HepG2 (cell line): Measurements from ENCODE around the gene TBL3. TPM values are rescaled to one million over a fixed set of nuclear protein-coding genes. Genes with fewer than 3 reads are reported as not detected.

Source experiments
- ATRX ChIP-seq: sonication (generic); formaldehyde crosslinking; IDR thresholded peaks from 2 replicates; pipeline ENCODE4 v1.4.0; 2020; ENCODE audit warnings: missing genetic modification reagents, borderline replicate concordance
- CBX1 ChIP-seq: IDR thresholded peaks from one replicate; pipeline ENCODE4 v1.6.1; 2016; ENCODE audit warnings: antibody characterized with exemption, low read depth
- HNF4A ChIP-seq: sonication (generic); formaldehyde crosslinking; IDR thresholded peaks from 2 replicates; pipeline ENCODE4 v1.4.0; 2020; ENCODE audit warnings: missing genetic modification reagents
- MZF1 ChIP-seq: sonication (generic); formaldehyde crosslinking; IDR thresholded peaks from 2 replicates; pipeline ENCODE4 v1.8.1; 2023; ENCODE audit warnings: mild to moderate bottlenecking, missing genetic modification reagents, borderline replicate concordance
- NCOA5 ChIP-seq: sonication (generic); formaldehyde crosslinking; IDR thresholded peaks from 2 replicates; pipeline ENCODE4 v1.4.0; 2020; ENCODE audit warnings: missing genetic modification reagents
- NFE2L1 ChIP-seq: sonication (generic); formaldehyde crosslinking; IDR thresholded peaks from 2 replicates; pipeline ENCODE4 v1.4.0; 2020; ENCODE audit warnings: missing genetic modification reagents, mild to moderate bottlenecking, borderline replicate concordance
- NFKBIZ ChIP-seq: IDR thresholded peaks from 2 replicates; pipeline ENCODE4 v1.6.1; 2018; ENCODE audit warnings: missing genetic modification reagents, missing compliant biosample characterization
- NR2F1 ChIP-seq, 2 experiments: fragments of 450-650 bp in 1 of 2; formaldehyde crosslinking in 1 of 2; IDR thresholded peaks; 2 replicates each; pipeline versions ENCODE4 v1.5.0 to v1.6.1; 2016 to 2020; ENCODE audit warnings: mild to moderate bottlenecking in 1 of 2, missing compliant biosample characterization in 1 of 2, missing genetic modification reagents in 1 of 2, moderate library complexity in 1 of 2
- PAX8 ChIP-seq: sonication (generic); formaldehyde crosslinking; IDR thresholded peaks from 2 replicates; pipeline ENCODE4 v1.8.0; 2022; ENCODE audit warnings: mild to moderate bottlenecking, missing genetic modification reagents, borderline replicate concordance
- PTBP1 ChIP-seq: fragments of 200-400 bp; formaldehyde crosslinking; IDR thresholded peaks from 2 replicates; pipeline ENCODE4 v1.6.1; 2018; ENCODE audit warnings: low read length, low read depth; ENCODE audit not compliant: poor library complexity, severe bottlenecking
- RORA ChIP-seq: sonication (generic); formaldehyde crosslinking; IDR thresholded peaks from 2 replicates; pipeline ENCODE4 v1.5.0; 2020; ENCODE audit warnings: mild to moderate bottlenecking, missing genetic modification reagents, moderate library complexity
- SCMH1 ChIP-seq: sonication (generic); formaldehyde crosslinking; IDR thresholded peaks from 2 replicates; pipeline ENCODE4 v1.9.0; 2021; ENCODE audit warnings: missing genetic modification reagents, mild to moderate bottlenecking, borderline replicate concordance
- SMARCC2 ChIP-seq: fragments of 450-650 bp; IDR thresholded peaks from 2 replicates; pipeline ENCODE4 v1.6.1; 2017; ENCODE audit warnings: antibody characterized with exemption, mild to moderate bottlenecking
- SP140L ChIP-seq: sonication (generic); formaldehyde crosslinking; IDR thresholded peaks from 2 replicates; pipeline ENCODE4 v1.4.0; 2020; ENCODE audit warnings: missing genetic modification reagents, borderline replicate concordance
- SSRP1 ChIP-seq: IDR thresholded peaks from 2 replicates; pipeline ENCODE4 v1.6.1; 2016; ENCODE audit warnings: control low read depth
- ZFP1 ChIP-seq: IDR thresholded peaks from 2 replicates; pipeline ENCODE4 v1.6.1; 2016
- ZNF235 ChIP-seq: sonication (generic); formaldehyde crosslinking; IDR thresholded peaks from 2 replicates; pipeline ENCODE4 v1.8.1; 2023; ENCODE audit warnings: mild to moderate bottlenecking, missing genetic modification reagents, borderline replicate concordance
- ZNF282 ChIP-seq: fragments of 450-650 bp; IDR thresholded peaks from 2 replicates; pipeline ENCODE4 v1.6.1; 2018; ENCODE audit not compliant: partially characterized antibody
- ZNF572 ChIP-seq: sonication (generic); formaldehyde crosslinking; IDR thresholded peaks from 2 replicates; pipeline ENCODE4 v1.5.1; 2020; ENCODE audit warnings: mild to moderate bottlenecking, missing genetic modification reagents
- polyA plus RNA-seq, 8 experiments: library from polyadenylated mRNA; depleted of rRNA in 3 of 8; stranded (reverse) in 7 of 8; unstranded in 1 of 8; fragments of >200 nt; fragmentation: Illumina TruSeq in 4 of 8; extraction: Trizol in 4 of 8; gene quantifications; 2 replicates each; pipeline versions ENCODE4 v1.2.1 to v1.2.3, GENCODE V29; 2011 to 2016; ENCODE audit warnings: low read depth in 4 of 8, missing spikeins in 1 of 8, mixed read lengths in 1 of 8; ENCODE audit not compliant: insufficient read depth in 1 of 8
- total RNA-seq, 5 experiments: library from RNA; depleted of rRNA; stranded (reverse); fragments of >200 nt; fragmentation: Illumina TruSeq; extraction: Trizol; gene quantifications; 2 replicates each; pipeline ENCODE4 v1.2.3, GENCODE V29; 2016; ENCODE audit warnings: low read depth in 1 of 5
- TF ChIP-seq, protein P1 (sequence below): sonication (generic); formaldehyde crosslinking; IDR thresholded peaks from 2 replicates; pipeline ENCODE4 v1.4.0; 2020; ENCODE audit warnings: missing genetic modification reagents
- TF ChIP-seq, protein P2 (sequence below): sonication (generic); formaldehyde crosslinking; IDR thresholded peaks from 2 replicates; pipeline ENCODE4 v1.4.0; 2020; ENCODE audit warnings: mild to moderate bottlenecking, missing genetic modification reagents
- TF ChIP-seq, protein P3 (sequence below): sonication (generic); formaldehyde crosslinking; IDR thresholded peaks from 2 replicates; pipeline ENCODE4 v1.5.0; 2020; ENCODE audit warnings: mild to moderate bottlenecking, low read depth, missing genetic modification reagents, borderline replicate concordance
- TF ChIP-seq, protein P4 (sequence below): IDR thresholded peaks from 2 replicates; pipeline ENCODE4 v1.6.1; 2016
- TF ChIP-seq, protein P5 (sequence below): sonication (generic); formaldehyde crosslinking; IDR thresholded peaks from 2 replicates; pipeline ENCODE4 v1.4.0; 2020; ENCODE audit warnings: missing genetic modification reagents; ENCODE audit errors: not compliant biosample characterization

TBL3 gene
- total and polyA plus RNA-seq, 2 of the 13 experiments (the other 11 are each of a cell fraction or from before 2014, with no cell fraction given), result 16.8 to 38.0 TPM

DNA sequence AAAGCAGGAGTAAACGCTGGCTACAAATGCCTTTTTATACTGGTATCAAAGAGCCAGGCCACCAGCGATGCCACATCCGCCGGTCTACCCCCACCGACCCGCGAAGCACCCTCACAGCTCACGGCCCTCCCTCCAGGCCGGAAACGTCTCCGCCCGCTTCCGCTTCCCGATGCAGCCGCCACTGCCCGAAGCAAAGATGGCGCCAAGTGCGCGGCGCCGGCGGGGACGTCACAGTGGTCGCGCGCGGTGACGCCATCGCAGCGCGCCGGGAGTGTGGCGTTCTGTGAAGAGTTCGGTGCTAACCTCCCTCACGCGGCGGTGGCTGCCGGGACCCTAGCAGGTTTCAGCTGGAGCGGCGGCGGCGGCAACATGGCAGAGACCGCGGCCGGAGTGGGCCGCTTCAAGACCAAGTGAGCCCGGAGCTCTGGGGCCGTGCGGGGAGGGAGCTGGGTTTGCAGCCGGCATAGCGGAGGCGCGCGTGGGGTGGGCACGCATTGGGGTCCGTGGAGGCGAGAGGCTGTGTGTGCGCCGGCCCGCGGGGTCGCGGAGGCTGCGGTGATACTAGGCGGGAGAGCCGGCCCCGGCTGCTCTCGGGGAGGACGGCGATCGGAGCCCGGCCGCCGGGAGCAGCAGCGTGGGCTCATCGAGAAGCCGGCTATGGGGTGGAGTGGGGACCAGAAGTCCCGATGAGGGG is at the start of gene TBL3 (continued):
- peak; percentile 91 for TF ChIP-seq CBX1
- no peak for TF ChIP-seq PTBP1
- no peak for TF ChIP-seq SCMH1 (CRISPR knock-in tag)
- TF ChIP-seq ZFP1 (CRISPR knock-in tag), result peak; percentile 53; the same call in 1 of the 2 replicates
- TF ChIP-seq, protein P1, sequence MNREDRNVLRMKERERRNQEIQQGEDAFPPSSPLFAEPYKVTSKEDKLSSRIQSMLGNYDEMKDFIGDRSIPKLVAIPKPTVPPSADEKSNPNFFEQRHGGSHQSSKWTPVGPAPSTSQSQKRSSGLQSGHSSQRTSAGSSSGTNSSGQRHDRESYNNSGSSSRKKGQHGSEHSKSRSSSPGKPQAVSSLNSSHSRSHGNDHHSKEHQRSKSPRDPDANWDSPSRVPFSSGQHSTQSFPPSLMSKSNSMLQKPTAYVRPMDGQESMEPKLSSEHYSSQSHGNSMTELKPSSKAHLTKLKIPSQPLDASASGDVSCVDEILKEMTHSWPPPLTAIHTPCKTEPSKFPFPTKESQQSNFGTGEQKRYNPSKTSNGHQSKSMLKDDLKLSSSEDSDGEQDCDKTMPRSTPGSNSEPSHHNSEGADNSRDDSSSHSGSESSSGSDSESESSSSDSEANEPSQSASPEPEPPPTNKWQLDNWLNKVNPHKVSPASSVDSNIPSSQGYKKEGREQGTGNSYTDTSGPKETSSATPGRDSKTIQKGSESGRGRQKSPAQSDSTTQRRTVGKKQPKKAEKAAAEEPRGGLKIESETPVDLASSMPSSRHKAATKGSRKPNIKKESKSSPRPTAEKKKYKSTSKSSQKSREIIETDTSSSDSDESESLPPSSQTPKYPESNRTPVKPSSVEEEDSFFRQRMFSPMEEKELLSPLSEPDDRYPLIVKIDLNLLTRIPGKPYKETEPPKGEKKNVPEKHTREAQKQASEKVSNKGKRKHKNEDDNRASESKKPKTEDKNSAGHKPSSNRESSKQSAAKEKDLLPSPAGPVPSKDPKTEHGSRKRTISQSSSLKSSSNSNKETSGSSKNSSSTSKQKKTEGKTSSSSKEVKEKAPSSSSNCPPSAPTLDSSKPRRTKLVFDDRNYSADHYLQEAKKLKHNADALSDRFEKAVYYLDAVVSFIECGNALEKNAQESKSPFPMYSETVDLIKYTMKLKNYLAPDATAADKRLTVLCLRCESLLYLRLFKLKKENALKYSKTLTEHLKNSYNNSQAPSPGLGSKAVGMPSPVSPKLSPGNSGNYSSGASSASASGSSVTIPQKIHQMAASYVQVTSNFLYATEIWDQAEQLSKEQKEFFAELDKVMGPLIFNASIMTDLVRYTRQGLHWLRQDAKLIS (CRISPR knock-in tag), result no peak
- TF ChIP-seq, protein P2, sequence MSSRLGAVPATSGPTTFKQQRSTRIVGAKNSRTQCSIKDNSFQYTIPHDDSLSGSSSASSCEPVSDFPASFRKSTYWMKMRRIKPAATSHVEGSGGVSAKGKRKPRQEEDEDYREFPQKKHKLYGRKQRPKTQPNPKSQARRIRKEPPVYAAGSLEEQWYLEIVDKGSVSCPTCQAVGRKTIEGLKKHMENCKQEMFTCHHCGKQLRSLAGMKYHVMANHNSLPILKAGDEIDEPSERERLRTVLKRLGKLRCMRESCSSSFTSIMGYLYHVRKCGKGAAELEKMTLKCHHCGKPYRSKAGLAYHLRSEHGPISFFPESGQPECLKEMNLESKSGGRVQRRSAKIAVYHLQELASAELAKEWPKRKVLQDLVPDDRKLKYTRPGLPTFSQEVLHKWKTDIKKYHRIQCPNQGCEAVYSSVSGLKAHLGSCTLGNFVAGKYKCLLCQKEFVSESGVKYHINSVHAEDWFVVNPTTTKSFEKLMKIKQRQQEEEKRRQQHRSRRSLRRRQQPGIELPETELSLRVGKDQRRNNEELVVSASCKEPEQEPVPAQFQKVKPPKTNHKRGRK (CRISPR knock-in tag), result no peak
- TF ChIP-seq ZNF282, result no peak
- peak; percentile 39; the same call in 1 of the 2 replicates for TF ChIP-seq ZNF235 (CRISPR knock-in tag)
- TF ChIP-seq ZNF572 (CRISPR knock-in tag), result no peak
- no peak; the same call in 1 of the 2 replicates for TF ChIP-seq NFKBIZ (CRISPR knock-in tag)
- TF ChIP-seq SMARCC2, result no peak
- TF ChIP-seq ATRX, result no peak
- TF ChIP-seq NR2F1 (CRISPR knock-in tag; IDR thresholded peaks at IDR 0.05), result no peak
- no peak for TF ChIP-seq SP140L (CRISPR knock-in tag)
- peak; percentile 43 for TF ChIP-seq HNF4A (CRISPR knock-in tag)
- TF ChIP-seq RORA (CRISPR knock-in tag), result no peak
- TF ChIP-seq, protein P3, sequence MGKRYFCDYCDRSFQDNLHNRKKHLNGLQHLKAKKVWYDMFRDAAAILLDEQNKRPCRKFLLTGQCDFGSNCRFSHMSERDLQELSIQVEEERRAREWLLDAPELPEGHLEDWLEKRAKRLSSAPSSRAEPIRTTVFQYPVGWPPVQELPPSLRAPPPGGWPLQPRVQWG (CRISPR knock-in tag), result no peak
- TF ChIP-seq, protein P4, sequence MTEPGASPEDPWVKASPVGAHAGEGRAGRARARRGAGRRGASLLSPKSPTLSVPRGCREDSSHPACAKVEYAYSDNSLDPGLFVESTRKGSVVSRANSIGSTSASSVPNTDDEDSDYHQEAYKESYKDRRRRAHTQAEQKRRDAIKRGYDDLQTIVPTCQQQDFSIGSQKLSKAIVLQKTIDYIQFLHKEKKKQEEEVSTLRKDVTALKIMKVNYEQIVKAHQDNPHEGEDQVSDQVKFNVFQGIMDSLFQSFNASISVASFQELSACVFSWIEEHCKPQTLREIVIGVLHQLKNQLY (CRISPR knock-in tag), result peak; percentile 40; the same call in 1 of the 2 replicates
- no peak for TF ChIP-seq NCOA5
- TF ChIP-seq MZF1 (CRISPR knock-in tag), result 0 out of 2 replicates have a peak, but pooled peaks have one; percentile 81
- TF ChIP-seq, protein P5, sequence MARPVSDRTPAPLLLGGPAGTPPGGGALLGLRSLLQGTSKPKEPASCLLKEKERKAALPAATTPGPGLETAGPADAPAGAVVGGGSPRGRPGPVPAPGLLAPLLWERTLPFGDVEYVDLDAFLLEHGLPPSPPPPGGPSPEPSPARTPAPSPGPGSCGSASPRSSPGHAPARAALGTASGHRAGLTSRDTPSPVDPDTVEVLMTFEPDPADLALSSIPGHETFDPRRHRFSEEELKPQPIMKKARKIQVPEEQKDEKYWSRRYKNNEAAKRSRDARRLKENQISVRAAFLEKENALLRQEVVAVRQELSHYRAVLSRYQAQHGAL (CRISPR knock-in tag), result peak; percentile 66
- TF ChIP-seq PAX8, result 0 out of 2 replicates have a peak, but pooled peaks have one; percentile 86
- TF ChIP-seq NFE2L1, result 0 out of 2 replicates have a peak, but pooled peaks have one; percentile 22
- TF ChIP-seq SSRP1 (CRISPR knock-in tag), result no peak
